Kidney tubule cell (primary cell): ENCODE measurements around the gene PJA1.

Source experiments
- DNase-seq: peaks from one replicate; pipeline ENCODE4 v3.0.0-alpha.2; 2018; ENCODE audit warnings: low spot score

The PJA1 gene, protein sequence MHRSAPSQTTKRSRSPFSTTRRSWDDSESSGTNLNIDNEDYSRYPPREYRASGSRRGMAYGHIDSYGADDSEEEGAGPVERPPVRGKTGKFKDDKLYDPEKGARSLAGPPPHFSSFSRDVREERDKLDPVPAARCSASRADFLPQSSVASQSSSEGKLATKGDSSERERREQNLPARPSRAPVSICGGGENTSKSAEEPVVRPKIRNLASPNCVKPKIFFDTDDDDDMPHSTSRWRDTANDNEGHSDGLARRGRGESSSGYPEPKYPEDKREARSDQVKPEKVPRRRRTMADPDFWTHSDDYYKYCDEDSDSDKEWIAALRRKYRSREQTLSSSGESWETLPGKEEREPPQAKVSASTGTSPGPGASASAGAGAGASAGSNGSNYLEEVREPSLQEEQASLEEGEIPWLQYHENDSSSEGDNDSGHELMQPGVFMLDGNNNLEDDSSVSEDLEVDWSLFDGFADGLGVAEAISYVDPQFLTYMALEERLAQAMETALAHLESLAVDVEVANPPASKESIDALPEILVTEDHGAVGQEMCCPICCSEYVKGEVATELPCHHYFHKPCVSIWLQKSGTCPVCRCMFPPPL

DNA sequence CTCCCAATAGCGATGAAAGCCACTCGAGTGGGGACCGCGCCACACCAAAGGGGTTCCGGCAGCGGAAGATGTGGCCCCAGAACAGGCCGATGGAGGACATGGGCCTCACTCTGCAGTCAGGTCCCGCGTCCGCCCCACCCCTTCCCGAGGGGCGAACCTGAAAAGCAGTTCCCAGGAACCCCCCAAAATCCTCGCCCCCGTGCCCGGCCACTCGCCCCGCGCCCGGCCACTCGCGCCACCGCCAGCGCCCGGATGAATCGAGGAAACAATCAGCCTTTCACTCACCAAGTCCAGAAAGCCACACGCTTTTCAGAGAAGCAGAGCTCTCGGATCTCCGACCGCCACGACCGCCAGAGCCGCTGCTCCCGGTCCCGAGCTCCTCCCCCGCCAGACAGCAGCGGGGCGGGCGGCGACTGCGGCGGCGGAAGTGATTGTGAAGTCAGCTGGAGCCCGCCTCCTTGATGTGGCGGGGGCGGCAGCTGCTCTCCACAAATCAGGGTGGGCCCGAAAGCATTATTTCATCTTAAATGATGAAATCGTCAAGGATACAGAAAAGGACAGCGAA lies at the start of gene PJA1:
Gene PJA1, minus strand, starts transcription at position 367 of the 565 bp plus-strand sequence. CDS start 2,380 bp downstream, outside the sequence.
- peak; percentile 66 for DNase-seq

DNA sequence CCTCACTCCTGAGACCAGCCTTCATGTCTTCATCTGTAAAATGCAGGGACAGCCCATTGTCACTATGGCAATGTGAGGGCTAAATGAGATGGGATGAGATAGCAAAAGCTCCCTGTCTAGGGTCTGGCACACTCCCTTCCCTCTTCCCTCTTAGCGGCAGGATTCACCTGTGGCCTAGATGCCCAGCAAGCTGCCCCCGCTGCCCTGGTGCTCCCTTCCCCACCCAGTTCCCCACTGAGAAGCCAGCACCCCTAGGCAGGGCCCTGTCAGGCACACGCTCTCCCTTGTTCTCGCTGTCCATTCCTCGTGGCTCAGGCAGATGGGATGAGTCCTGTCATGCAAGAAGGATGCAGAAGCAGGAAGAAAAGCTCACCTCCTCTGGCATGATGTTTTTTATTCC lies 49.2 kb upstream of the PJA1 start:
- DNase-seq, result no peak

DNA sequence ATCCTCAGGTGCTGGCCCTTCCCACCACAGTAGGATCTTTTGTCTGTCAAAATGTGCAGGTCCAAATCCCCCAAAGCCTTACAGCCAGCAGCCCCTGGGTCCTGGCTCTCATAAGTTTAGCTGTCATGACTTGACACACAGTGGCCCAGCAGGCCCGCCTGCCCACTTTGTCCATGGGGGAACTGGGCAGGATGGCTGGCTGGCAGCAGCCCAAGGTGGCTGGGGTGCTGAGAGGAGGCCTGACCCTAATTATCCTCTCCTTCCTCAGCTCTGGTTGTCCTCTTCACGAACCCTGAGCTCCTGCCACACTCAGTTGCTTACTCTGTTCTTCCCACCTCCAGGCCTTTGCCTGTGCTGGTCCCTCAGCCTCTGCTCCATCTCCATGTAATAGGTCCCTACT lies 46.4 kb upstream of the PJA1 start:
- no peak for DNase-seq

DNA sequence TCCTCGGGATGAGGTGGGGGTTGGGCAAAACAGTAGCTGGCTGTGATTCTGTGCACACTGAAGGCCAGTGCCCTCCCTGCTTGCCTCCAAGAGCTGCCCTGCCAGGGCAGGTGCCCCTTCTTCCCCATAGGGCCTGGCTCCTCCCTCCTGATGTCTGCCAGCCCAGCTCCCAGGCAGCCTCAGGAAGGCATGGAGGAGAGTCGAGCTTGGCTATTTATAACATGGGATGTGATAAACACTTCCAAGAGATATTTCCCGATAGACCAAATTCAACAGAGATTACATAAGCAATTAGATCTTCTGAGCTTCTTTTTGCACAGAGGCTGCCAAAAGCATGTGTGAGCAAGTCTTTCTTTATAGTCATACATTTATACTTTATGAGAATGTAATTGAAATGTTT lies 45.3 kb upstream of the PJA1 start:
- no peak for DNase-seq

DNA sequence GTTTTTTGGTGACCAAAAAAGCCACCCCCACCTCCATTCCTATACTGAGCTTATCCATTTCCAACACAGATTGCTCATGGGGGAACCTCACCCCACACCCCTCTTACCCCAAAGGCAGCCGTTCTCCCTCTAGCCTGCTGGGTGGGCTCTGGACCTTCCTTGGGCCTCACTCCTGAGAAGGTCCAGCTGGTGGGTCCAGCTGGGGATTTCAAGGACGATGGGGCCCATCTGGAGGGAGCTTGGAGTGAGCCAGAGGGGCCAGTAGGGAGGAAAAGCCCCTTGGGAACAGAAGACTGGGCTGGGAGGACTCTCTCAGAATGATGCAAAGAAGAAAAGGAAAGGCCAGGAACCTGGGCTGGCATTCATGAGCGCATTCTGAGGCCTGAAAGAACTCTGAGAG lies 42.0 kb upstream of the PJA1 start:
- DNase-seq, result no peak

DNA sequence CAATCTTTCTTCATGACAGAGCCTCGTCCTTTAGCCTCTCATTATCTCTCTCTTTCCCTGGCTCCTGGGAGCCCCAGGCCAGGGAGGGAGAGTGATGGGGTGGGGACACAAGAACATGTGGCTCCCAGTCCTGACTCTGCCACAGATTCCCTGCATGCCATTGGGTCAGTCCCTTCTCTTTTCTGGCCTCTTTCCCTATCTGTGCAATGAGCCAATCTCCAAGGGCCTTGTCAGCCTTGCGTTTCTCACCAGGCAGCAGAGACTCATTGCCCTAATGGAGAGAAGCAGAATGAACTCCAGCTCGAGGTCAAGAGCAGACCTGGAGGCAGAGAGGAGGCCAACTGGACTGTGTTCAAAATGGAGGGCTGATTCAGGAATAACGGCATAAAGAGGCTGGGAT lies 38.4 kb upstream of the PJA1 start:
- no peak for DNase-seq

DNA sequence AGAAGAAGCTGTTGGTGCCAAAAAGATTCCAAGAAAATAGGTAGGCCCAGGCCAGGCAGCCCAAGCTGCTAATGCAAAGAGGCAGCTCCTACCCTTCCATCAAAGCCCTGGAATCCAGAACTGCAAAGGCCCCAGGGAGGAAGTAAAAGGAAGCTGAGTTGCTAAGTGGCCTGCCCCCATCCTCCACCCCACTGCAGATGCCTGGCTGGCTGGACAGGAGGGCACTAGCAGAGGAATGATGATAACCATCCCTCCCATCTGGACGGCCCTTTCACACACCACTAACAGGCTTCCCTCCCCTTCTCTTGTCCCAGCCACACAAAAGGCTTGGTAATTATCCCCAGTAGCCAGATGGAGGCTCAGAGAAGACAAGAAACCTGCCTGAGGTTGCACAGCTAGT lies 32.4 kb upstream of the PJA1 start:
- no peak for DNase-seq

DNA sequence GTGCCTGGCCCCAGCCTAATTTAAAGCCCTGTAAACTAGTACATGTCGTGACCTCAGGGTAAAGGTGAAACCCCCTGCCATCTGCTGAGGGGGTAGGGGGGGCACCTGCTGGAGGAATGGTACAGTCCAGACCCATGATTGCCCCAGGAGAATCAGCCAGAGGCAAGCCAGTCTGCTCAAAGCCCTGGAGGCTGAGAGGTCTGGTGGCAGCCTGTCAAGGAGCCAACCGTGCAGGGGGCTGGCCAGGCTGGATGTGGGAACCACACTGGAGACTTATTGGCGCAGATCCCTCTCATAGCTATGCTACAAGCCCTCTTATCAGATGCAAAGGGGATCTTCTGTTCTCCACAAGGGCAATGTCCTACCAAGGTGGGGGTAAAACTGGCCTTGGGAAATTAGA lies 31.4 kb upstream of the PJA1 start:
- DNase-seq, result no peak

DNA sequence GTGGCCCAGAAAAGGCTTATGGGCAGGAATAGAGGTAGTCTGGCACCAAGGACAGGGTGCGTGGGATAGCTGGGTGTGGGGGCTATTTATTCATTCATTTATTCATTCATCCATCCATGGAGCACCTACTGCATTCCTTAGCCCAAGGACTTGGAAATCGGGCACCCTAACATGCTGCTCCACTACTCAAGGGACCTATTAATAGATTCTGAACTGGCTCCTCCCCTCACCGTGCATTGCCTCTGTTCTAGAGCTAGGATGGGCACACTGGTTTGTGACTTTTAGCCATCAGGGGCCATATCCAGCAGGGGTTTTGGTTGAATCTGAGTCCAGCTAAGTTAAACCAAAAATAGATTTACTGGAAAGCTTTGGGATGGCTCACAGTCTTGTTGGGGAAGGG lies 30.6 kb upstream of the PJA1 start:
- no peak for DNase-seq

DNA sequence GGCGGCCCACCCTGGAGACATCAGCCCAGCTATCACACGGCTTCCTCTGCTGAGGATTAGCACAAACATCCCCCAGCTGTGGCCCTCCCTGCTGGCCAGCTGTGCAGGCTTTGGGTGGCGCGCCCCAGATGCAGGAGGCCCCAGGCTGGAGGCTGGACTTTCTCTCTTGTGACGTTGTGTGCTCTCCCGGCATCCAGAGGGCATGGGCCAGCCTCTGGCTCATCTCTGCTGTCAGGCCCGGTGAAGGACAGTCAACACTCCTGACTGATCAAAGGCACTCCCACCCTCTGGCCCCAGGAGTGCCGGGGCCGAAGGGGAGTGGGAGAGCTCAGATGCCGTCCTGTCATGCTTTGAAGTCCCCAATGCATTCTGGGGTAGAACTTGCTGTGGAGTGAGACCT lies 29.9 kb upstream of the PJA1 start:
- no peak for DNase-seq

DNA sequence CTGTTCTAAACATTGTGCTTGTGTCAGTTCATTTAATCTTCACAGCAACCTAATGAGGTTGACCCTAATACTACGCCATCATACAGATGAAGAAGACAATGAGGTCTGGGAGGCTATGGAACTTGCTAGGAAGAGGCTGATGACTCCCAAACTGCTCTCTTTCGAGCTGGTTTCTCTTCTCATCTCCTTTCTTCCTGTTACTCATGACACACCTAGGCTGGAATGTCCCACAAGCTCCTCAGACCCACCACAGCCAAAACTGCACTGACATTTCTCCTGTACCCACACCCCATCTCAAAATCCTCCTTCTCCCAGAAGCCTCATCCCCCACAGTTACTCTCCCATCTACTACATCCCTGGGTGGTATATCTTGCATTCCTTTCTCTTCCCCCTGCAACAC lies 27.4 kb upstream of the PJA1 start:
- DNase-seq, result peak; percentile 48

DNA sequence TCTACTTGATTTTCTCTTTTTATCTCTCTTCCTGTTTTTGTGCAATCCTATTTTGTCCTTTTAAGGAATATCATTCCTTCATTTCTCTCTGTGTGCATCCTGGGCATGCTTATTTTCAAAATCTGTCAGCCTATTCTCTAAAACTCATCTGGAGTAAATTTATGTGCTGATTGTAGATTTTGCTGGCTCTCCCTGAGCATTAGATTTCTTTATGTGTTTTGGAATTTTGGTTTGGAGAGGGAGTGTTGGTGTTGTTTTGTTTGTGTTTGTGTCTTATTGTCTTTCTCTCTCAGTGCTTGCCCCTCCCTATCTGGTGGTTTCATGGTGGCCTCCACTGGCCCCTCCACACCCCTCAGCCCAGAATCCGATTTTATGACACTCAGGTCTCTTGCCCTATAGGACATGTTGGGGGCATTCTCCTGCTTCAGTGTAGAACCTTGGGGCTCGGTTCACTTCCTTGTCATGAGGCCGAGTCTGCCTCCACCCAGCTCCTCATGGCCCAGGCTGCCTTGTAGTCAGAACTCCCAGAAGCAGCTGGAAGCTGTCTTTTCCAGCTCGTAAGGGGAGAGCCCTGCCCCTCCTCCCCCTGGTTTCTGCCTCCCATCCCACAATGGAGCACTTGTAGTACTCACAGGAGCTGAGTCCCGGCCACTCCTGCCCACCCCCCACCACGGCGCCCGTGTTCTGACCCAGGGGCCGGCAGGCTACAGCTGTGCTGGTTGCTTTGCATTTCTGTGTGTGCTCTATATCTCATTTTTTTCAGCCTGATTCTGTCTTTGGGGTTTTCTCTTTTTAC lies 24.5 kb upstream of the PJA1 start:
- no peak for DNase-seq

DNA sequence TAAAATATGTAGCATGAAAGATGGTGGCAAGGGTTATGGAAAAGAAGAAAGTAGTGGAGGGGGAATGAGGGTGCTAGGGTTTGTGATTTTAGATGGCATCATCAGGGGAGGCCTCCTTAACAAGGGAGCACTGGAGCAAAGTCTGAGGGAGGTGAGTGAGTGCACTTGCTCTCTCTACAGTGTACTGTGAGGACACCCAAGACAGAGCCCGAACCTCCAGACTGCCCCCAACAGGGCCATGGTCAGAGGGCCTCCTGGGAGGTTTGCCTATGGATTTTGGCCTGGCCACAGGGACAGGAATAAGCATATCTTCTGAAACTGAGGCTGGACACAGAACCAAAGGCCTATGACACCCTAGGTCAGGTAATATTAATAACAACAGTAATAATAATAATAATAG lies 21.4 kb upstream of the PJA1 start:
- DNase-seq, result no peak

DNA sequence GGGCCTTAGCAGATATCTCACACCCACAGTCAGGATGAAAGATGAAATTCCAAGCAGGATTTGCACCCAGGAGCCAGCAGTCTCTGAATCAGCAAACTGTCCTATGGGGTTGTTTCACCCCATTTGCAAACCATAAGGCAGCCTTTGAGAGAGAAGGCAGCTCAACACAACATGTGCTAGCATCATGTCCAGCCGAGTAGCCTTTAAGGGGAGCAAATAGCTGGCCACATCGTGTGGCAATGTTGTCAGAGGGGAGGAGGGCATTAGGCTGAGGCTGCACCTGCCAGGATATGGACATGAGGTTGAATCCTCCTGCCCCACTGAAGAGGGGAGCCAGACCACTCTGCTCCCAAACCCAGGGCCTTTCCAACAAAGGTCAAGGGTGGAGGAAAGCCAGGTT lies 20.6 kb upstream of the PJA1 start:
- DNase-seq, result no peak

DNA sequence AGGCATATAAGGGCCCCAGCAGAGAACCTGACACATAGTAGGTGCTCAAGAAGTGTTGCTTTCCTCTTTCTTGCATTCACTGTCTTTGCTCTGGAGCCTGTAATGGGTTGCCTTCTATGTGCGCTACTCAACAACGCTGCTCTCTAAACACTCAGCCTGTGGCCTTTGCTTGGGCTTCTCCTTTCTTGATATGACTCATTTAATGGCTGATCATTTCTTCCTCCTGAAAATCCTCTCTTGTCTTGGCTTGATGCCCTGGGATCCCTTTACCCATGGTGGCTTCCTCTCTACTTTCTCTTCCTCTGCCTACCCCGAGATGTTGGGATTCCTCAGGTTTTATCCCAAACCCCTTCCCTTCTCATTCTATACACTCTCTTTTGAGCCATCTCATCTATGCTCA lies 19.9 kb upstream of the PJA1 start:
- DNase-seq, result peak; percentile 13

DNA sequence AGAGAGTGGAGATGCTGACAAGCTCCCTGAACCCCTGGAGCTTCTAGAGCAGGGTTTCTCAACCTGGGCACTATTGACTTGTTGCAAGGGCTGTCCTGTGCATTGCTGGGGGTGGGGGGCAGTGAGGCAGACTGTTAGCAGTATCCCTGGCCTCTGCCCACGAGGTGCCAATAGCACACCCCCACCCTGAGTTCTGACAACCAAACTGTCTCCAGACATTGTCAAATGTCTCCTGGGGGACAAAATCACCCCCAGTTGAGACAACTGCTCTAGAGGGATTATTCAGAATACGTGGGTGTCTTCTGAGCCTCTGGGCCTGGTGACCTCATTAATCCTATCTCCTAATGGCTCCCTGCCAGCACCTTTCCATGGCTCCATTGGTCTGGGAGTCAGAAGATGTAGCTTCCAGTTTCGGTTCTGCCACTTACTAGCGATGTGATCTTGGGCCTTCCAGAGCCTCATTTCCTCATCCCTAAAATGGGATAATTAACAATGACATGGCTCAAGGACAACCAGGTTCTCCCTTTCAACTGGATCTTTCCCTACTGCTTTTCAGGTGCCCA lies 17.6 kb upstream of the PJA1 start:
- no peak for DNase-seq

DNA sequence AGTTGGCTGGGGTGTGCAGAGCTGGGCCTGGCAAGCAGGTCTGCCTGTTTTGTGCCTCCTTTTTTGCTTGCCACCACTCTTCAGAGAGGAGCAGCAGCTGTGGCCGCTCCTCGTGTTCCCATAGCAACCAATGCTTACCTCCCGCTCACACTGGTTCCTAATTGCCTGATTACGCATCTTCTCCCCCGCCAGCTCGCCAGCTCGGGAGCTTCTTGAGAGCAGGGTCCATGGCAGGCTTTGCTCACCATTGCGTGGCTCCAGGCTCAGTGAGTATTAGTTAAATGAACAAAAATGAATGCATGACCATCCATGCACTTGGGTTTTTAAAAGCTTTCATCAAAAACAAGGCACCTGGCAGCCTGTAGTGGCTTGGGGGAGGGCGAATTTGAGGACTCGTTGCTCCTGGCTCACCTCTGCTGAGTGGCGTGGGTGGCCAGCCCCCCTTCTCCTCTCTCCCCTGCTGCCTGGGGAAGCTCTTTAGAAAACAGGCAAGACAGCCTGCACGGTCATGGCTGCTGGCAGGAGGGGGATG lies 14.2 kb upstream of the PJA1 start:
- DNase-seq, result peak; percentile 23

DNA sequence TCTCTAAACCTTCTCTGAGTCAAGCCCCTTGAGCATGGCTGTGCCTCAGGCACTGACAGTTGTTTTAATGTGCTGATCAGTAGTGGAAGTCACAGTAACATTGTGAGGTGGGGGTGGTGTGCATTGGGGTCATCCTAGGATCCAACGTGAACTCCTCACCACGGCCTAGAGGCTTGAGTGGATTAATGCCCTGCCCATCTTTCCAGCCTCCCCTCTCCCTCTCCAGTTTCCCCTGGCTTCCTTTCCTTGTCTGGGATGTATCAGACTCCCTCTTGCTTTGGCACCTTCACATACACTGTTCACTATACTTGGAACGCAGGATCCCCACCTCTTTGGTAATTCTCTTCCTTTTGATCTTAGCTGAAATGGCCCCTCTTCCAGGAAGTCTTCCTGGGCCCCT lies 13.3 kb upstream of the PJA1 start:
- no peak for DNase-seq

DNA sequence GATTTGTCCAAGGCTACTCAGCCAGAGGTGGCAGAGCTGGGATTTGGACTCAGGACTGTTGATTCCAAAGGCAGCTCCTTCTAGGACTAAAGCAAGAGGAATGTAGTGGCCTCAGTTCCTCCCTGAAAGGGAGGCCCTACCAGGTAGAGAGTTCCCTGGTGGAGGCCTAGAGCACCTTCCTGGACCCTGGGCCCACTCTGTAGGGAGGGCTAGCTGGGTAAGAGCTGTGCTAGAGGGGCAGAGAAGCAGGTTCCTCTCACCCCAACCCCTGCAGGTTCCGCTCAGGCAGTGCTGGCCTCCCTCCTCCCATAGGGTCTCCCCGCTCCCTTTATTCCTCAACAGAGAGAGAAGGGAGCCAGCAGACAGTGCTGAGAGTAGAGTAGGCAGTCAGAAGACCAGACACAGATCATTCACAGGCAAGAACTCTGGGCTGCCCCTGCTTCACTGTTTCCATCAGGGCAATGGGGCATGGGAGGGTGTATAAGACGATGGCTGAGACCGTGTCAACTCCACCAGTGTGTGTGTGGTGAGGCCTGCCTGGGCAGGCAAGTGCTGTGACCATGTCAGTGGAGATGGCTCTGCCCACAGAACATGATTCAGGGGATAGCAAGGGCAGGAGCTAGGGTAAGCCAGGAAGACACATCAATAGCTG lies 12.4 kb upstream of the PJA1 start:
- DNase-seq, result no peak

DNA sequence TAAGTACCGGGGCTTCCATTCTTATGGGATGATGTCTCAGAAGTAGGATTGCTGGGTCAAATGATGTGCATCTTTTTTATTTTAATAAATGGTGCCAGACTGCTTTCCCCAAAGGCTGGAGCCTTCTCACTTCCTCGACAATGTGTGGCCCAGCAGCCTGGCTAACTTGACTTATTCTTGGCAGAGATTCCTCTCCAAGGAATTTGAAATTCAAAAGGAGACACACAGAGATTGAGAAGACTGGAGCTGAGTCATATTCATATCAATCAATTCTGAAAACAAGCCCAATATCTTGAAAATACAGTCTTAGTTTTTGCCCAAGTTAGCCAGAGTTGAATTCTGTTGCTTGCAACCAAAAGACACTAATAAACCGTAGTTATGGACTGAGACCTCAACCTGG lies 10.8 kb upstream of the PJA1 start:
- DNase-seq, result no peak

DNA sequence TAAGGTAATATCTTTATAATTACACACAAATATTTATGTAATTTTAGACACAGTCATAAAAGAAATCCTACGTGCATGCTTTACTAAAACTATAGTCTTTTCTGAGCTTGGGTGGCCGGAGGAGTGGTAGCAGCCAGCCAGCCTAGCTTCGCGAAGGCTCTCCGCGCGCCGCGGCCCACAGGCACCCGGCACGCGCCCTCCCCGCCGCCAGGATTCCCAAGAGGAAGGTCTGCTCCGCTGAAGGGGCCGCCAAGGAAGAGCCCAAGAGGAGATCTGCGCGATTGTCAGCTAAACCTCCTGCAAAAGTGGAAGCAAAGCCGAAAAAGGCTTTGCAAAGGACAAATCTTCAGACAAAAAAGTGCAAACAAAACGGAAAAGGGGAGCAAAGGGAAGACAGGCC lies 8.7 kb upstream of the PJA1 start:
- no peak for DNase-seq

DNA sequence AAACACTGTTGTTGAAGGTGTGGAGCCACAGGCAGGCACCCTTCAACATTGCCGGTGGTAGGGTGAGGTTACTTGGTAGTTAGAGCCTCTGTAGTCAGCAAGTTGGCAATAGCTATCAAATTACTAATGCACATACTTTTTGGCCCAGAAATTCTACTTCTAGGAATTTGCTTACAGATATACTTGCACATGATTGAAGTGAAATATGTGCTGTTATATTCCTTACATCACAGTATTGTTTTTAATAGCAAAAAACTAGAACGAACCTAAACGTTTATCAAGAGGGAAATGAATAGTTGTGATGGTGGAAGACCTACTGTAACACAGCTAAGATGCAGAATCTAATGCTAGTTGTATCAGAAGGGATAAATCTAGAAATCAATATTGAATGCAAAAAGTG lies 7.7 kb upstream of the PJA1 start:
- DNase-seq, result no peak
